ENCODE measurements around the gene RABL3. TPM values are rescaled to one million over a fixed set of nuclear protein-coding genes. Genes with fewer than 3 reads are reported as not detected.
A peak's percentile ranks its signal among the peaks of the same experiment; 100 is the strongest.

RABL3 gene
- total RNA-seq, 2 donors from 2014 or later, result 25.5 to 30.5 TPM

GRCh38 chr3:120682095-120682681, 60.1 kb downstream of the RABL3 start, which contains the start of gene HGD:
Gene HGD, minus strand, starts transcription at chr3:120682239. Its CDS starts 128 bp downstream, at chr3:120682111.
- no peaks in the 10 kb centered on the region for H3K36me3 ChIP-seq
- peak; percentile 69 for DNase-seq
- no peak for TF ChIP-seq CTCF (IDR thresholded peaks at IDR 0.05)
- H3K4me1 ChIP-seq, result no peaks in the 10 kb centered on the region
- intact Hi-C loops (cut with DNase I), result no loop called here
- H3K9me3 ChIP-seq, result no peaks in the 10 kb centered on the region
- peak within 1 kb of the TSS; percentile 87 for H3K27ac ChIP-seq
- H3K27me3 ChIP-seq, result no peaks in the 10 kb centered on the region
- H3K4me3 ChIP-seq, result peak within 1 kb of the TSS; percentile 6
- H3K9ac ChIP-seq (ENCODE audit: low read depth in 2 of 2, low read length in 2 of 2), result peak within 1 kb of the TSS; percentile 41 to 49

- intact Hi-C loops (cut with DNase I), result no loop called here
- no peak for DNase-seq
- H3K27me3 ChIP-seq, result no peaks in the 10 kb centered on the region
- H3K4me3 ChIP-seq, result peak overlapping the region; percentile 6
- no peaks in the 10 kb centered on the region for H3K36me3 ChIP-seq
- peak overlapping the region; percentile 87 for H3K27ac ChIP-seq
- H3K9ac ChIP-seq (ENCODE audit: low read depth in 2 of 2, low read length in 2 of 2), result peak overlapping the region in 1 of 2 donors; percentile 49
- no peak for TF ChIP-seq CTCF (IDR thresholded peaks at IDR 0.05)
- no peaks in the 10 kb centered on the region for H3K4me1 ChIP-seq
- no peaks in the 10 kb centered on the region for H3K9me3 ChIP-seq
These were observed 60.7 kb downstream of the RABL3 start for GRCh38 chr3:120681506-120682038.

- Histone ChIP-seq H3K27me3 (no peaks in the 10 kb centered on the region), H3K4me3 (peak overlapping the region; percentile 6), H3K4me1 (no peaks in the 10 kb centered on the region), H3K27ac (no peak overlapping the region), H3K36me3 (no peaks in the 10 kb centered on the region), H3K9me3 (no peaks in the 10 kb centered on the region), H3K9ac (ENCODE audit: low read depth in 2 of 2, low read length in 2 of 2) (no peak overlapping the region)
- intact Hi-C loops (cut with DNase I), result no loop called here
- no peak for TF ChIP-seq CTCF (IDR thresholded peaks at IDR 0.05)
- DNase-seq, result no peak
These were observed 61.3 kb downstream of the RABL3 start for GRCh38 chr3:120681018-120681417.

- no peak for TF ChIP-seq CTCF (IDR thresholded peaks at IDR 0.05)
- no peak for DNase-seq
- Histone ChIP-seq H3K4me3 (no peak overlapping the region), H3K36me3 (no peaks in the 10 kb centered on the region), H3K27ac (no peak overlapping the region), H3K9ac (ENCODE audit: low read depth in 2 of 2, low read length in 2 of 2) (no peak overlapping the region), H3K9me3 (no peaks in the 10 kb centered on the region), H3K4me1 (no peaks in the 10 kb centered on the region), H3K27me3 (no peaks in the 10 kb centered on the region)
- intact Hi-C loops (cut with DNase I), result no loop called here
These were observed 62.0 kb downstream of the RABL3 start for GRCh38 chr3:120680193-120680894.

GRCh38 chr3:120678984-120679383, 63.3 kb downstream of the RABL3 start:
- H3K4me3 ChIP-seq, result no peak overlapping the region

More at GRCh38 chr3:120678984-120679383, 63.3 kb downstream of the RABL3 start:
- TF ChIP-seq CTCF (IDR thresholded peaks at IDR 0.05), result no peak
- intact Hi-C loops (cut with DNase I), result no loop called here
- Histone ChIP-seq H3K27me3 (no peaks in the 10 kb centered on the region), H3K4me1 (no peaks in the 10 kb centered on the region), H3K27ac (peak overlapping the region; percentile 68), H3K36me3 (no peaks in the 10 kb centered on the region), H3K9ac (ENCODE audit: low read depth in 2 of 2, low read length in 2 of 2) (peak overlapping the region in 1 of 2 donors; percentile 55), H3K9me3 (no peaks in the 10 kb centered on the region)
- DNase-seq, result peak; percentile 24

Data from colonic mucosa (tissue), 4 donors.